Activated naive CD4-positive, alpha-beta T cell treated with anti-CD3 and anti-CD28 coated beads, Interleukin-2, amount 10 ng/mL, durations not matched to agents 7 days and 5 days (primary cell): ENCODE measurements around the gene KDM1B.

Experiments
- CTCF ChIA-PET: fragments of 350-600 bp; sonication (Branson Sonifier 250); formaldehyde crosslinking; loops from one replicate; lab custom pipeline; 2021; ENCODE audit warnings: antibody characterized with exemption; lab: Charles Lee
- DNase-seq: peaks from one replicate; pipeline ENCODE4 v3.0.0-alpha.2; 2020
- H3K27ac Mint-ChIP-seq: one replicate; pipeline ENCODE4 v1.8.0; 2021; ENCODE audit warnings: mild to moderate bottlenecking, moderate library complexity, mixed read lengths
- H3K27me3 Mint-ChIP-seq: one replicate; pipeline ENCODE4 v1.8.0; 2021; ENCODE audit warnings: mild to moderate bottlenecking, mixed read lengths
- H3K36me3 Mint-ChIP-seq: one replicate; pipeline ENCODE4 v1.8.0; 2021; ENCODE audit warnings: mixed read lengths
- H3K4me1 Mint-ChIP-seq: one replicate; pipeline ENCODE4 v1.8.0; 2021; ENCODE audit warnings: mixed read lengths
- H3K4me3 Mint-ChIP-seq: one replicate; pipeline ENCODE4 v1.8.0; 2021; ENCODE audit warnings: mild to moderate bottlenecking, moderate library complexity, mixed read lengths
- H3K9me3 Mint-ChIP-seq: one replicate; pipeline ENCODE4 v1.8.0; 2021; ENCODE audit warnings: mixed read lengths

Gene KDM1B

DNA sequence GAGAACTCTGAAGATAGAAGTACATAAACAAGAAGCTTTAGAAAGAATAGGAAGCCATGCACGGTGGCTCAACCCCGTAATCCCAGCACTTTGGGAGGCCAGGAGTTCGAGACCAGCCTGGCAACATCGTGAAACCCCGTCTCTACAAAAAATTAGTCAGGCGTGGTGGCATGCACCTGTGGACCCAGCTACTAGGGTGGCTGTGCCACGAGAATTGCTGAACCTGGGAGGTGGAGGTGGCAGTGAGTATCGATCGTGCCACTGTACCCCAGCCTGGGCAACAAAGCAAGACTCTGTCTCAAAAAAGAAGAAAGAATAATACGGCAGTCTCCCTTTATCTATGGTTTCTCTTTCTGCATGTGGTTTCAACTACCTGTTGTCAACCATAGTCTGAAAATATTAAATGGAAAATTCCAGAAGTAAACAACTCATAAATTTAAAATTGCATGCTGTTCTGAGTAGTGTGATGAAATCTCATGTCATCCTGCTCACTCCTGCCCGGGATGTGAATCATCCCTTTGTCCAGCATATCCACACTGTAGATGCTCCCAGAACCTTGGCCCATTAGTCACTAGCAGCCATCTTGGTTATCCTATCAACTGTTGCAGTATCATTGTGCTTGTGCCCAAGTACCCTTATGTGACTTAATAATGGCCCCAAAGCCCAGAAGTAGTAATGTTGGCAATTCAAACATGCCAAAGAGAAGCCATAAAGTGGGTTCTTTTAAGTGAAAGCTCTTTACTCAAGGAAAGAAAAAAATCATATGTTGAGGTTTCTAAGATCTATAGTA lies 87.0 kb downstream of the KDM1B start:
- peaks cover 57% of the 10 kb centered on the region for H3K4me1 Mint-ChIP-seq
- no peak overlapping the region for H3K4me3 Mint-ChIP-seq
- H3K9me3 Mint-ChIP-seq: peaks cover 3% of the 10 kb centered on the region
- no peak for DNase-seq
- H3K27ac Mint-ChIP-seq: peak overlapping the region; percentile 79
- CTCF ChIA-PET: no interaction called here
- H3K27me3 Mint-ChIP-seq: no peaks in the 10 kb centered on the region
- peaks cover 73% of the 10 kb centered on the region for H3K36me3 Mint-ChIP-seq

DNA sequence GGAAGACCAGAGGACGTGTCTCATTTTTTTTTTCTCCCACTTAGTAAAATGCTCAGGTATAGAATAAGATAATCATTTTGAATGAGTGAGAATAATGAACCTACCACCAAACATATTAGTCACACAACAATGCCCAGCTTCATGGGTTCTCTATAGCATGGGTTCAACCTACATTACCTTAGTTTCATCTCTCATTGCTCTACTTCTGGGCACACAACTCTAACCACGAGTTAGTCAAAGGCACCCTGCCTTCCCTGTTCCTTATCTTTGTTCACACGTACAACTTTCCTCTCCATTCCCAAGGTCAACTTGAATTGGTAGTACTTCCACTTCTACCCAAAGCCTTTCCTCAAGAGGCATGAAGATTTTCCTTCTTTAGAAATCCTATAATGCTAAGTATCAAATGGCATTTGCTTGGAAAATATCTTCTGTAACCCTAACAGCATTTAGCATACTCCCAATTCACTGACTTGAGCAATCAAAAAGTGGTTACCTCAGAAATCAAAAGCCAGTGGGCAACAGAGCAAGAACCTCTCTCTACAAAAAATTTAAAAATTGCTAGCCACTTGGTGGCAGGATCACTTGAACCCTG lies 88.2 kb downstream of the KDM1B start:
- no peaks in the 10 kb centered on the region for H3K27me3 Mint-ChIP-seq
- no peak for DNase-seq
- peaks cover 71% of the 10 kb centered on the region for H3K36me3 Mint-ChIP-seq
- peaks cover 57% of the 10 kb centered on the region for H3K4me1 Mint-ChIP-seq
- peak overlapping the region; percentile 49 for H3K27ac Mint-ChIP-seq
- CTCF ChIA-PET: no interaction called here
- H3K9me3 Mint-ChIP-seq: peaks cover 3% of the 10 kb centered on the region
- H3K4me3 Mint-ChIP-seq: no peak overlapping the region

- CTCF ChIA-PET: no interaction called here
- H3K27ac Mint-ChIP-seq: peak overlapping the region; percentile 20
- no peaks in the 10 kb centered on the region for H3K27me3 Mint-ChIP-seq
- peaks cover 3% of the 10 kb centered on the region for H3K9me3 Mint-ChIP-seq
- H3K4me1 Mint-ChIP-seq: peaks cover 61% of the 10 kb centered on the region
- H3K36me3 Mint-ChIP-seq: peaks cover 79% of the 10 kb centered on the region
- no peak for DNase-seq
- H3K4me3 Mint-ChIP-seq: no peak overlapping the region
Measured at GRCh38 chr6:18244251-18244650, 89.0 kb downstream of the KDM1B start.

DNA sequence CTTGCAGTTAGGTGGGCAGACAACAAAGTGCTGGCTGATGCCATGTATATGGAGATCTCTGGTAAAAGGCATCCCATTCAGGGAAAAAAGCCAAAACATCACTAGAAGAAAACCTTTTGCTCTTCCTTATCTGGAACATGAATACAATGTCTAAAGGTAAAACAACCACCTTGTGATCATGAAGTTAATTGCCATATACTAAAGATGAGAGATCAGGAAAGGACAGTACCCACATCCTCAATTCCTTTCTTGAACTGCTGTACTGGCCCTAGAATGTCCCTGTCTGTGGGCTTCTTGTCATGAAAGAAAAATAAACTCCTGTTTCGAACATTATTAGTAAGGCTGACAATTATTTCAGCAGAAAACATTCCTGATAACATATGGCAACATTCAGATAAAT lies 89.9 kb downstream of the KDM1B start:
- peaks cover 62% of the 10 kb centered on the region for H3K4me1 Mint-ChIP-seq
- peaks cover 3% of the 10 kb centered on the region for H3K9me3 Mint-ChIP-seq
- no peak for DNase-seq
- H3K27ac Mint-ChIP-seq: peak overlapping the region; percentile 9
- H3K36me3 Mint-ChIP-seq: peaks cover 80% of the 10 kb centered on the region
- no peaks in the 10 kb centered on the region for H3K27me3 Mint-ChIP-seq
- CTCF ChIA-PET: no interaction called here
- H3K4me3 Mint-ChIP-seq: no peak overlapping the region

GRCh38 chr6:18245642-18246041 lies 90.4 kb downstream of the KDM1B start:
- Mint-ChIP-seq H3K4me3 (no peak overlapping the region), H3K4me1 (peaks cover 62% of the 10 kb centered on the region), H3K27me3 (no peaks in the 10 kb centered on the region), H3K36me3 (peaks cover 80% of the 10 kb centered on the region), H3K9me3 (peaks cover 3% of the 10 kb centered on the region), H3K27ac (no peak overlapping the region)
- CTCF ChIA-PET: no interaction called here
- DNase-seq: no peak

DNA sequence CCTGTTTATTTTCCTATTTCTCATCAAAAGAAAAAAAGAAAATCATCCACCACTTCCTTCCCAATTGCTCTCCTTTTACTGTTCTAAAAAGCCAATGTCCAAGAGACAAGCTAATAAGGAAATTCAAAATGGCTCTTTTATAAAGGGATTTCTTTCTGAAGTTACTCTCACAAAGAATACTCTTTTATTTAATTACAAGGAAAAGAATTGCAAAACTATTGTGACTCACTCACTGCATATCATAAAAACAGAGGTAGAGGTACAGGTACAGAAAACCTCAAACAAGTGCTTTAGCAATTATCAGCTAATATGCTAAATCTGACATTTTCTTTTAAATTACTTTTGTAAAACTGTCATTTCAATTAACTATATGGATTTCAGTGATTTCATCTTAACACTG lies 91.0 kb downstream of the KDM1B start:
- H3K36me3 Mint-ChIP-seq: peaks cover 76% of the 10 kb centered on the region
- DNase-seq: no peak
- CTCF ChIA-PET: no interaction called here
- peaks cover 58% of the 10 kb centered on the region for H3K4me1 Mint-ChIP-seq
- peaks cover 3% of the 10 kb centered on the region for H3K9me3 Mint-ChIP-seq
- H3K27ac Mint-ChIP-seq: no peak overlapping the region
- no peaks in the 10 kb centered on the region for H3K27me3 Mint-ChIP-seq
- no peak overlapping the region for H3K4me3 Mint-ChIP-seq

GRCh38 chr6:18247002-18247401 lies 91.8 kb downstream of the KDM1B start:
- peaks cover 56% of the 10 kb centered on the region for H3K4me1 Mint-ChIP-seq

DNA sequence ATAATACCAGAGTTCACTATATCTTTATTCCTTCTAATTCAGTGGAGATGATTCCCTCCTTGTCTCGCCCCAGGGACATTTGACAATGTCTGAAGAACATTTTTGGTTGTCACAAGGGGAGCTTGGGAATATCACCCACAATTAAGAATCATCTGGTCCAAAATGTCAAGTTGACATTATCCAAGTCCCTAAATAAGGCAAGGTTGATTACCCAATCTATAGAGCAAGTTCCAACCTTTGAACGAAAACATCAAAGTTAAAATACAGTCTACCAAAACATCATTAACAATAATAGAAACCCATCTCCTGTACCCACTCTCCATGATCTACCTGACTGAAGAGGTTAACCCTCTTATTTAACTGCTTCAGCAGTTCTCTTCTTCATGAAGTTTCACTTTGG lies 93.5 kb downstream of the KDM1B start:
- no peak overlapping the region for H3K4me3 Mint-ChIP-seq
- DNase-seq: no peak
- peaks cover 3% of the 10 kb centered on the region for H3K9me3 Mint-ChIP-seq
- H3K27me3 Mint-ChIP-seq: no peaks in the 10 kb centered on the region
- peaks cover 47% of the 10 kb centered on the region for H3K4me1 Mint-ChIP-seq
- no peak overlapping the region for H3K27ac Mint-ChIP-seq
- H3K36me3 Mint-ChIP-seq: peaks cover 73% of the 10 kb centered on the region
- CTCF ChIA-PET: no interaction called here

More at GRCh38 chr6:18247002-18247401, 91.8 kb downstream of the KDM1B start:
- Mint-ChIP-seq H3K27me3 (no peaks in the 10 kb centered on the region), H3K36me3 (peaks cover 78% of the 10 kb centered on the region), H3K9me3 (peaks cover 3% of the 10 kb centered on the region), H3K27ac (no peak overlapping the region), H3K4me3 (no peak overlapping the region)
- no peak for DNase-seq
- CTCF ChIA-PET: no interaction called here

DNA sequence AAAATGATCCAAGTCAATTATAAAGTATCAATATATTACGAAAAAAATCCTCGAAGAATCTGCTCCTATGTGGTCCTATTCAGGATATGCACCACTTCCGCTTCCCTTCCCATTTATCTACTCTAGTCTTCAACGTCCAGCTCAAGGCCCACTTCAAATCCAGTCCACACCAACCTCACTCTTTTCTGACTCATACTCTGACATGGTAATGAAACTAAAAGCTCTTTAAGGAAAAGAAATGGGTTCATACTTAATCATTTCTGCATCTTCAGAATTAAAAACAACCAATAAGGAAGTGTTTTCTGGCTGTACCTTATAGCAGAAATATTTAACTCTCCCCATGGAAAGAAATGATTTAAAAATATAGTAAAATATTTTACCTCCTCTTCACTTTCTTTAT lies 94.0 kb downstream of the KDM1B start:
- no peaks in the 10 kb centered on the region for H3K27me3 Mint-ChIP-seq
- peaks cover 45% of the 10 kb centered on the region for H3K4me1 Mint-ChIP-seq
- H3K4me3 Mint-ChIP-seq: no peak overlapping the region
- H3K27ac Mint-ChIP-seq: no peak overlapping the region
- CTCF ChIA-PET: no interaction called here
- H3K36me3 Mint-ChIP-seq: peaks cover 68% of the 10 kb centered on the region
- H3K9me3 Mint-ChIP-seq: peaks cover 3% of the 10 kb centered on the region
- DNase-seq: no peak

DNA sequence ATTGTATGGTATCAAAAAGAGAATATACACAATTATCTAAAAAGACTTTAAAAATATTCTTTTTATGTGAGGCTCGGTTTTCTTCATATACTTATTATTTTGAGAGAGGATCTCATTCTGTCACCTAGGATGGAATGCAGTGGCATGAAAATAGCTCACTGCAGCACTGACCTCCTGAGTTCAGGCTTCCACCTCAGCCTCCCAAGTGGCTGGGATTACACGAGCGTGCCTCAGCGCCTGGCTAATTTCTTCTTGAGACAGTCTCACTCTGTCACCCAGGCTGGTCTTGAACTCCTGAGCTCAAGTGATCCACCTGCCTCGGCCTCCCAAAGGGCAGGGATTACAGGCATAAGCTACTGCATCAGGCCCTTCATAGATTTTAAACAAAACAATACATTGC lies 98.4 kb downstream of the KDM1B start:
- CTCF ChIA-PET: no interaction called here

DNA sequence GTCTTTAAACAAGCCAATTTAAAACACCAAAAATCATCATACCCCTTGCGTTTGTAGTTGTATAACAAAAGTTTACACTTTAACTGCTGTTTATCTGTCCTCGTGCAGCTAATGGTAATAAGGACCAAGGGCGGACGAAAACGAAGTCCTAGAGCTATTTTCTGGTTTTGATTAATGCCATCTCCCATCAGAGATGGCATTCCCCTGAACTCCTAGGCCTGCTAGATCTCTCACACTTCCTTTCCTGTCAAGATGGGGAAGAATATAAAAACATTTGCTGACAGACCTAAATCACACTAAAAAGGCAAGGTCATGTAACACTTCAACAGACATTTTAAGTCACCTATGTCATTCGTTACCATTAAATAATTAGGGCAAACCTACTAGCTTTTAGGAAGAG lies 99.6 kb downstream of the KDM1B start:
- no peak overlapping the region for H3K27ac Mint-ChIP-seq
- CTCF ChIA-PET: no interaction called here
- no peaks in the 10 kb centered on the region for H3K9me3 Mint-ChIP-seq

More for the DNA sequence above, 98.4 kb downstream of the KDM1B start:
- Mint-ChIP-seq H3K9me3 (no peaks in the 10 kb centered on the region), H3K27me3 (no peaks in the 10 kb centered on the region), H3K4me1 (peaks cover 34% of the 10 kb centered on the region), H3K36me3 (peaks cover 61% of the 10 kb centered on the region), H3K4me3 (no peak overlapping the region), H3K27ac (no peak overlapping the region)
- no peak for DNase-seq

DNA sequence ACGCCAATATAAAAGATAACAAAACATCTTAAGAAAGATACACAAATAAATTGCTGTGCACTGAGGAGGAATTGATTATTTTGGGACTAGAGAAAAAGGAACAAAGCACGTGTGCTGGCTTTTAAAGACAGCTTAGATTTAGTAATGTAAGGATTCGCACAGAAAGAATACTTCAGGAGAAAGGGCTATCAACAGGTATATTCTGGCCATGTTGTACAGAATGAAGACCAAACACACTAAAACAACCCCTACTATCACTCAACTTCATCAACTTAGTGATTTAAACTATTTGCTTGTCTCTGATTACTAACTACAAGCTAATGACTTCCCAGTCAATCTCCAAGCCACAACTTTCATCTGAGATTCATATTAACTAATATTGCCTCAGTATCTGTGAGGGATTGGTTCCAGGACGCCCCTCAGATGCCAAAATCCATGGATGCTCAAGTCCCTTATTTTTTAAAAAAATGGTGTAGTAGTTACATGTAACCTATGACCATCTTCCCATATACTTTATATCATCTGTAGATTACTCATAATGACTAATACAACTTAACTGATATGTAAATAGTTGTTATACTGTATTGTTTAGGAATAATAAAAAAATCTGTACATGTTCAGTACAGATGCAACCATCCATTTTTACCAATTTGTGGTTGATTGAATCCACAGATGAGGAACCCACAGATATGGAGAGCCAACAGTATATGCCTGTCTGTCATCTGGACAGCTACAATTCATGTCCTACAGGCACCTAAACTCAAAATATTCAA lies 104.6 kb downstream of the KDM1B start:
- Mint-ChIP-seq H3K4me1 (peaks cover 59% of the 10 kb centered on the region), H3K36me3 (peaks cover 70% of the 10 kb centered on the region)

More for the DNA sequence above, 99.6 kb downstream of the KDM1B start:
- Mint-ChIP-seq H3K36me3 (peaks cover 57% of the 10 kb centered on the region), H3K27me3 (no peaks in the 10 kb centered on the region), H3K4me1 (peaks cover 40% of the 10 kb centered on the region), H3K4me3 (no peak overlapping the region)
- no peak for DNase-seq

GRCh38 chr6:18260448-18261106 lies 105.4 kb downstream of the KDM1B start:
- Mint-ChIP-seq H3K27ac (peak overlapping the region; percentile 75), H3K9me3 (no peaks in the 10 kb centered on the region), H3K27me3 (no peaks in the 10 kb centered on the region), H3K36me3 (peaks cover 63% of the 10 kb centered on the region), H3K4me1 (peaks cover 62% of the 10 kb centered on the region), H3K4me3 (peak overlapping the region; percentile 29)
- peak; percentile 29 for DNase-seq
- CTCF ChIA-PET: no interaction called here

More for the DNA sequence above, 104.6 kb downstream of the KDM1B start:
- Mint-ChIP-seq H3K4me3 (peak overlapping the region; percentile 29), H3K27ac (peak overlapping the region; percentile 75), H3K9me3 (no peaks in the 10 kb centered on the region), H3K27me3 (no peaks in the 10 kb centered on the region)
- CTCF ChIA-PET: no interaction called here
- no peak for DNase-seq

- Mint-ChIP-seq H3K9me3 (no peaks in the 10 kb centered on the region), H3K4me1 (peaks cover 63% of the 10 kb centered on the region), H3K4me3 (peak overlapping the region; percentile 94), H3K36me3 (peaks cover 55% of the 10 kb centered on the region), H3K27me3 (no peaks in the 10 kb centered on the region), H3K27ac (peak overlapping the region; percentile 98)
- CTCF ChIA-PET: no interaction called here
- no peak for DNase-seq
Measured at GRCh38 chr6:18261877-18262276, 106.7 kb downstream of the KDM1B start.
